DND-41 (cell line): ENCODE data around the gene OVCH1.

Source experiments
- ATAC-seq: fragments of 200-7000 bp; cut with Tn5 transposase; 3 replicates; pipeline ENCODE4 v1.9.1; 2021; ENCODE audit warnings: low read depth; ENCODE audit not compliant: insufficient read depth
- DNase-seq: peaks from one replicate; pipeline ENCODE4 v3.0.0-alpha.2; 2020
- H2AFZ ChIP-seq: 2 replicates; pipeline ENCODE4 v1.6.0; 2012; ENCODE audit warnings: low read depth, low read length
- H3K27ac ChIP-seq: 2 replicates; pipeline ENCODE4 v1.5.1; 2012; ENCODE audit warnings: low read length, inconsistent platforms
- H3K27me3 ChIP-seq: fragments of 200-600 bp; sonication (generic); 2 replicates; pipeline ENCODE4 v1.6.0; 2012; ENCODE audit warnings: low read length, mild to moderate bottlenecking, inconsistent platforms; ENCODE audit not compliant: insufficient read depth, poor library complexity
- H3K36me3 ChIP-seq: 2 replicates; pipeline ENCODE4 v1.5.1; 2012; ENCODE audit warnings: low read length, inconsistent platforms; ENCODE audit not compliant: insufficient read depth
- H3K4me1 ChIP-seq: 2 replicates; pipeline ENCODE4 v1.5.1; 2012; ENCODE audit warnings: mild to moderate bottlenecking, low read length; ENCODE audit not compliant: insufficient read depth
- H3K4me2 ChIP-seq: 2 replicates; pipeline ENCODE4 v1.6.0; 2012; ENCODE audit warnings: mild to moderate bottlenecking, moderate library complexity, low read length, inconsistent platforms; ENCODE audit not compliant: insufficient read depth
- H3K4me3 ChIP-seq, 2 experiments: fragments of 200-600 bp in 1 of 2; shearing (Covaris generic) in 1 of 2; 2 replicates each; pipeline ENCODE4 v1.5.1; 2012 to 2016; ENCODE audit warnings: inconsistent platforms in 2 of 2, low read length in 2 of 2, mild to moderate bottlenecking in 2 of 2, low read depth in 1 of 2, moderate library complexity in 1 of 2
- H3K79me2 ChIP-seq: 2 replicates; pipeline ENCODE4 v1.6.0; 2012; ENCODE audit warnings: low read length, inconsistent platforms; ENCODE audit not compliant: insufficient read depth
- H3K9ac ChIP-seq: 2 replicates; pipeline ENCODE4 v1.6.0; 2012; ENCODE audit warnings: low read depth, mild to moderate bottlenecking, inconsistent platforms, low read length, moderate library complexity
- H3K9me3 ChIP-seq: 2 replicates; pipeline ENCODE4 v1.5.1; 2012; ENCODE audit warnings: low read length, moderate library complexity, mild to moderate bottlenecking, inconsistent platforms; ENCODE audit not compliant: insufficient read depth, severe bottlenecking
- H4K20me1 ChIP-seq: 2 replicates; pipeline ENCODE4 v1.6.0; 2012; ENCODE audit warnings: low read length; ENCODE audit not compliant: insufficient read depth
- EZH2 ChIP-seq: IDR thresholded peaks from 3 replicates; pipeline ENCODE4 v1.6.1; 2012; ENCODE audit warnings: borderline replicate concordance, low read depth, mild to moderate bottlenecking, moderate library complexity, low read length, inconsistent platforms; ENCODE audit not compliant: severe bottlenecking
- TF ChIP-seq, protein P1 (sequence below): IDR thresholded peaks from 2 replicates; pipeline ENCODE4 v1.5.1; 2012; ENCODE audit warnings: borderline replicate concordance, low read length, moderate library complexity, mild to moderate bottlenecking; ENCODE audit not compliant: poor library complexity, severe bottlenecking; ENCODE audit errors: extremely low read depth

OVCH1 gene

DNA sequence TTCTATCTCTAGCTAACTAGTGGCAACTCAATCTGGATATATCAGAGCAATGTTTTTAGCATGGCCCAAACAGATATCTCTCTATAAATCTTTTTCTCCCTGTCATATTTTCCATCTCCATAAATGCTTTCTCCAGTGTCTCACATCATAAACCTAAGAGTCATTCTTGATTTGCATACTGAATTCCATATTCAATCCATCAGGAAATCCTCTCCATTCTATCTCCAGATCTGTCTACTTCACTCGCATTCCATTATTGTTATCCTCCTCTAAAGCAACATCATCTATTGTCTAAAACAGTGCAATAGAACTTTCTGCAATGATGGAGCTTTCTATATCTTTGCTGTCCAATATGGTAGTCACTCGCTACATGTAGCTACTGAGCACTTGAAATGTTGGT, 71.0 kb downstream of the OVCH1 start:
- no peak overlapping the region for H3K4me3 ChIP-seq
- DNase-seq, result no peak

DNA sequence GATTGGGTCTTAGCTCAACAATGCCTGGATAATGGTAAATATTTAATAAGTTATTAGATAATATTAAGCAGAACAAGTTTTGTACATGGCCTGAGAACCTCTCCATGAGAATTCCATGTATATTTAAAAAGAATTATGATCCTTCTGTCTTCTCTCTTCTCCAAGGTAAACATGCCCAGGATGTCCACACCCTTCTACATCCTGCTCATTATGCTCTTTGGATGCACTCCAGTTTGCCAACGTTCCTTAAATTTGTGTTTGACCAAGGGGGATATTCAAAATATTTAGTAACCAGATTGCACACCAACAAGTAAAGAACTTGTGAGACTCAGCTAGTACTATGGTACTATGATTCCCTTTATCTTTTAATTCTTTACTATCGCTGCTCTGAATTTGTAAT, 71.8 kb downstream of the OVCH1 start:
- Histone ChIP-seq H3K4me3 (no peak overlapping the region), H3K79me2 (no peaks in the 10 kb centered on the region), H2AFZ (no peak overlapping the region), H3K36me3 (no peaks in the 10 kb centered on the region), H3K9me3 (no peaks in the 10 kb centered on the region), H3K4me2 (no peak overlapping the region), H3K9ac (no peak overlapping the region), H4K20me1 (no peaks in the 10 kb centered on the region), H3K4me1 (no peaks in the 10 kb centered on the region), H3K27me3 (no peaks in the 10 kb centered on the region), H3K27ac (no peak overlapping the region)
- no peak for TF ChIP-seq EZH2
- TF ChIP-seq, protein P1, sequence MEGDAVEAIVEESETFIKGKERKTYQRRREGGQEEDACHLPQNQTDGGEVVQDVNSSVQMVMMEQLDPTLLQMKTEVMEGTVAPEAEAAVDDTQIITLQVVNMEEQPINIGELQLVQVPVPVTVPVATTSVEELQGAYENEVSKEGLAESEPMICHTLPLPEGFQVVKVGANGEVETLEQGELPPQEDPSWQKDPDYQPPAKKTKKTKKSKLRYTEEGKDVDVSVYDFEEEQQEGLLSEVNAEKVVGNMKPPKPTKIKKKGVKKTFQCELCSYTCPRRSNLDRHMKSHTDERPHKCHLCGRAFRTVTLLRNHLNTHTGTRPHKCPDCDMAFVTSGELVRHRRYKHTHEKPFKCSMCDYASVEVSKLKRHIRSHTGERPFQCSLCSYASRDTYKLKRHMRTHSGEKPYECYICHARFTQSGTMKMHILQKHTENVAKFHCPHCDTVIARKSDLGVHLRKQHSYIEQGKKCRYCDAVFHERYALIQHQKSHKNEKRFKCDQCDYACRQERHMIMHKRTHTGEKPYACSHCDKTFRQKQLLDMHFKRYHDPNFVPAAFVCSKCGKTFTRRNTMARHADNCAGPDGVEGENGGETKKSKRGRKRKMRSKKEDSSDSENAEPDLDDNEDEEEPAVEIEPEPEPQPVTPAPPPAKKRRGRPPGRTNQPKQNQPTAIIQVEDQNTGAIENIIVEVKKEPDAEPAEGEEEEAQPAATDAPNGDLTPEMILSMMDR, result no peak
- ATAC-seq (no peak), DNase-seq (no peak)

More for the DNA sequence above, 71.0 kb downstream of the OVCH1 start:
- Histone ChIP-seq H2AFZ (no peak overlapping the region), H3K36me3 (no peaks in the 10 kb centered on the region), H3K79me2 (no peaks in the 10 kb centered on the region), H3K4me1 (no peaks in the 10 kb centered on the region), H4K20me1 (no peaks in the 10 kb centered on the region), H3K27me3 (no peaks in the 10 kb centered on the region), H3K4me2 (no peak overlapping the region), H3K27ac (no peak overlapping the region), H3K9me3 (no peaks in the 10 kb centered on the region), H3K9ac (no peak overlapping the region)
- no peak for ATAC-seq
- TF ChIP-seq, protein P1, result no peak
- no peak for TF ChIP-seq EZH2

DNA sequence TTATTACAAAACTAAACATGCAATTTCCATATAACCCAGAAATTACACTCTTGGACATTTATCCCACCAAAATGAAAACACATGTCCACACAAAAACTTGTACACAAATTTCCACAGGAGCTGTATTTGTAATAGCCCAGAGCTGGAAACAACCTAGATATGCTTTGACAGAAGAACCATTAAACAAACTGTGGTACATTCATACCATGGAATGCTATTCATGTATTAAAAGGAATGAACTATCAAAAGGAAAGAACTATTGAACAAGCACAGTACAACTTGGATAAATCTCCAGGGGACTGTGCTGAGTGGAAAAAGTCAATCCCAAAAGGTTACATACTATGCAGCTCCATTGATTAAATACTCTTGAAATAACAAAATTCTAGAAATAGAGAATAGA, 80.7 kb downstream of the OVCH1 start:
- TF ChIP-seq EZH2, result no peak
- TF ChIP-seq, protein P1, result no peak
- Histone ChIP-seq H3K79me2 (no peaks in the 10 kb centered on the region), H3K27me3 (no peaks in the 10 kb centered on the region), H3K36me3 (no peaks in the 10 kb centered on the region), H3K4me2 (no peak overlapping the region), H3K27ac (no peak overlapping the region), H3K4me3 (no peak overlapping the region), H3K9ac (no peak overlapping the region), H4K20me1 (no peaks in the 10 kb centered on the region), H3K4me1 (no peaks in the 10 kb centered on the region), H2AFZ (no peak overlapping the region), H3K9me3 (no peaks in the 10 kb centered on the region)
- no peak for ATAC-seq
- no peak for DNase-seq

DNA sequence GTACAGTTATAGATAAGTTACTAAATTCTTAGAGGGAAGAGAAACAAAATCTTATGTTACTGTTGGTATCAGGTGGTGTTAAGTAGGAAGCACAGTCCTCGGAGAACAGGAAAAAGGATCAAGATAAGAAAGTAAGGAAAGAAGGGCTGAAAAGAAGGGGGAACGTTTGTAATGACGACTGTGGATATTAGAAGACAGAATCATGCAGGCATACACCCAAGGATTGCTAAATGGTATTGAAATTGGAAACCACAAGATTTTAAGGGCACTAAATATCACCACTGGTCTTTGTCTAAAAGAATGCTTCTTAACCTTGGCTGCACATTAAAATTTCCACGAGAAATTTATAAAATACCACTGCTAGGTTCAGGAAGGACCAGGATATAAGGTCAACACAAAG, 82.4 kb downstream of the OVCH1 start:
- no peaks in the 10 kb centered on the region for H4K20me1 ChIP-seq
- no peak overlapping the region for H3K9ac ChIP-seq
- no peaks in the 10 kb centered on the region for H3K36me3 ChIP-seq
- no peaks in the 10 kb centered on the region for H3K9me3 ChIP-seq
- ATAC-seq, result no peak
- TF ChIP-seq EZH2, result no peak
- TF ChIP-seq, protein P1, result no peak
- no peak overlapping the region for H3K4me2 ChIP-seq
- H3K27ac ChIP-seq, result no peak overlapping the region
- no peak overlapping the region for H2AFZ ChIP-seq
- no peak overlapping the region for H3K4me3 ChIP-seq
- no peaks in the 10 kb centered on the region for H3K4me1 ChIP-seq
- DNase-seq, result no peak
- H3K79me2 ChIP-seq, result no peaks in the 10 kb centered on the region
- H3K27me3 ChIP-seq, result no peaks in the 10 kb centered on the region
